ENCODE data around the gene ITGA11. TPM values are rescaled to one million over a fixed set of nuclear protein-coding genes. Genes with fewer than 3 reads are reported as not detected.

Gene ITGA11
- total RNA-seq, 1 donor from 2014 or later: 0.22 TPM

DNA sequence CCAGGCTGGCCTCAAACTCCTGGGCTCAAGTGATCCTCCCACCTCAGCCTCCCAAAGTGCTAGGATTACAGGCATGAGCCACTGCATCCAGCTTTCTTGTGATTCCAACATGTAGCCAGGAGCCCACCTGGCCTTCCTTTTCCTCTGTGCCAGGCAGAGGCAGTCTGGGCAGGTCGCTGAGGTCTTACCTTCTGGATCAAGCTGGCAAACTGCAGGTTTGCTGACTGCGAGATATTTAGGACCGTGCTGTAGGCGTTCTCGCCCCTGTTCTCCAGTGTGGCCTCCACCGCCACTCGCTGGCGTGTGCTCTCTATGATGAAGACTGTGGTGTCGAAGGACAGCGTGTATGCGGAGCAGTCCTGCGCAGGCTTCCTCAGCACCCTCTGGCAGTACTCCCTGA is 112.0 kb downstream of the ITGA11 start:
- H3K27ac Mint-ChIP-seq (ENCODE audit: unreplicated experiment): no peak overlapping the region
- H3K4me3 Mint-ChIP-seq (ENCODE audit: unreplicated experiment): no peak overlapping the region
- no peak for DNase-seq
- TF ChIP-seq, protein P1, sequence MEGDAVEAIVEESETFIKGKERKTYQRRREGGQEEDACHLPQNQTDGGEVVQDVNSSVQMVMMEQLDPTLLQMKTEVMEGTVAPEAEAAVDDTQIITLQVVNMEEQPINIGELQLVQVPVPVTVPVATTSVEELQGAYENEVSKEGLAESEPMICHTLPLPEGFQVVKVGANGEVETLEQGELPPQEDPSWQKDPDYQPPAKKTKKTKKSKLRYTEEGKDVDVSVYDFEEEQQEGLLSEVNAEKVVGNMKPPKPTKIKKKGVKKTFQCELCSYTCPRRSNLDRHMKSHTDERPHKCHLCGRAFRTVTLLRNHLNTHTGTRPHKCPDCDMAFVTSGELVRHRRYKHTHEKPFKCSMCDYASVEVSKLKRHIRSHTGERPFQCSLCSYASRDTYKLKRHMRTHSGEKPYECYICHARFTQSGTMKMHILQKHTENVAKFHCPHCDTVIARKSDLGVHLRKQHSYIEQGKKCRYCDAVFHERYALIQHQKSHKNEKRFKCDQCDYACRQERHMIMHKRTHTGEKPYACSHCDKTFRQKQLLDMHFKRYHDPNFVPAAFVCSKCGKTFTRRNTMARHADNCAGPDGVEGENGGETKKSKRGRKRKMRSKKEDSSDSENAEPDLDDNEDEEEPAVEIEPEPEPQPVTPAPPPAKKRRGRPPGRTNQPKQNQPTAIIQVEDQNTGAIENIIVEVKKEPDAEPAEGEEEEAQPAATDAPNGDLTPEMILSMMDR (IDR thresholded peaks at IDR 0.05; ENCODE audit: partially characterized antibody, unreplicated experiment): no peak
- H3K27me3 Mint-ChIP-seq (ENCODE audit: unreplicated experiment): peaks cover 3% of the 10 kb centered on the region
- peaks cover 2% of the 10 kb centered on the region for H3K9me3 Mint-ChIP-seq (ENCODE audit: unreplicated experiment)
- peaks cover 4% of the 10 kb centered on the region for H3K4me1 Mint-ChIP-seq (ENCODE audit: low read depth, unreplicated experiment)
- peaks cover 3% of the 10 kb centered on the region for H3K36me3 Mint-ChIP-seq (ENCODE audit: unreplicated experiment)

DNA sequence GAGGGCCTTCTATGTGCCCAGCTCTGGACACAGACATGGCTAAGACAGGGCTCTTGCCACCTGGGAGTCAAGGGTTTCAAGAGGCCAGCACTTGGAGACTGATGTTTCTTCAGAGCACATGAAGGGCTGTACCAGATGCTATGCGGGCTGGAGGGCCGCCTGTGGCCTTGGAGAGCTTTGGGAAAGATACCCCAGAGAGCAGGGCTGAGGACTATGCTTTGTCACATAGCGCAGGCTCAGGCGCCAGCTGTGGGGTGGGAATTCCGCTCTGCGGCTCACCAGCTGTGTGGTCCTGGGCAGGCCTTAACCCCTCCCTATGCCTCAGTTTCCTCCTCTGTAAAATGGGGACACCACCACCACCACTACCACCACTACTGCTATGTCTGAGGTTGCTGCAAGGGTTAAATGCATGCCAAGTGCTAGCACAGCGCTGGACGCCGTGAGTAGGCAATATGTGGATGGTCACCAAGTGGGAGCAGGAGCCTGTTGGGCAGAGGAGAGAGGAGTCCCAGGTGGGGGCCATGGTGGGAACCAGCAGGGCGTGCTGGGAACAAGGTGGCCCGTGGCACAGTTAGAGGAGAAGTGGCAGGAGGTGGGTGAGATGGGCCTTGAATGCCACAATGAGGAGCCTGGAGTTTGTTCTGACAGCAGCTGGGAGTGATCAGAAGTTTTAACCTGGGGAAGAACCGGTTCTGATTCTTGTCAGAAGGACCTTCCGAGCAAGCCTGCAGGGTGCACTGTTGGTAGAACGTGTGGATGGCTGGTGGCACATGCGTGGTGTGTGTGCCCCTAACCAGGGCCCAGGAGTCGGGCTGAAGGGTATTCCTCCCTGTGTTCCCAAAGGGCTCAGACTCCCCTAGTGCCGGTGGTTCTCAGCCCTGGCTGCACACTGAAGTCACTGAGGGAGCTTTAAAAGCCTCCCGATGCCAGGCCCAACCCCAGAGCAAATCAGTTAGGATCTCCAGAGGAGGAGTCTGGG is 112.7 kb downstream of the ITGA11 start:
- DNase-seq: no peak
- H3K27ac Mint-ChIP-seq (ENCODE audit: unreplicated experiment): no peak overlapping the region
- H3K4me1 Mint-ChIP-seq (ENCODE audit: low read depth, unreplicated experiment): peaks cover 11% of the 10 kb centered on the region
- TF ChIP-seq, protein P1 (IDR thresholded peaks at IDR 0.05; ENCODE audit: partially characterized antibody, unreplicated experiment): no peak
- H3K27me3 Mint-ChIP-seq (ENCODE audit: unreplicated experiment): peaks cover 3% of the 10 kb centered on the region
- no peak overlapping the region for H3K4me3 Mint-ChIP-seq (ENCODE audit: unreplicated experiment)
- H3K36me3 Mint-ChIP-seq (ENCODE audit: unreplicated experiment): peaks cover 3% of the 10 kb centered on the region
- H3K9me3 Mint-ChIP-seq (ENCODE audit: unreplicated experiment): peaks cover 2% of the 10 kb centered on the region

DNA sequence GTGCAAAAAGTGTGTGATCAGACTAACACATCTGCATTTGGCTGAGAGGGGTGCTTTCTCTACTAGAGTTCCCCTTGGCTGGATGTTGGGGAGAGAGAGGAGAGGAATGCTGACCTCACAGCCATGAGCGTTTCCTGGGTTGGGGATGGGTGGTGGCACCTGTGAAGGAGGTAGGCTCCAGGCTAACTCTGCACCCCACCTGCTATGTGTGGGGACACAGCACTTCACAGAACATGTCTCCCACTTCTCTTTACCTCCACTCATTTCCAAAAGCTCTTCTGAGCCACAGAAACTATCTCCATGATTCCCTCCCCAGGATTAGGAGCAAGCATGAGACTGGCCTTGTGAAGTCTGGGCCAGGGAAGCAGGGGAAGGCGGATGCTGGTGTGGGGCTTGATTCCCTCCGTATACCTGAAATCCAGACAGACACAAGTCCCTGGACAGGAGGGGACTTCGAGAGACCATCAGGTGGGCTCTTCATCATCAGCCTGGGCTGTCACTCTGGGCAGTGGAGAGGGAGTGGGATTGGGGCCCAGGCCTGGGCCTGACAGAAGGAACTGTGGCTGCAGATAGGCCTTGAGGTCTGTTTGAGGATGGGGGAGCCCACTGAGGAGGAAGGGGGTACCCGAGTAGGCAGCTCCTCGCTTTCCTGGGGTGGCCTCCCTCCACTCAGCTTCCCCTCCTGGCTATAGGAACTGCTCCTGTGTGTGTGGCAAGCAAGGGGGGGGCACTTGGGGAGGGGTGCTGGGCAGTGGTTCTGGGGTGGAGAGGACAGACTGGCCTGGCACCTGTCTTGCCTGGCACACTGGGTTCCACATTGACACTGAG is 113.7 kb downstream of the ITGA11 start:
- H3K27ac Mint-ChIP-seq (ENCODE audit: unreplicated experiment): no peak overlapping the region
- peaks cover 14% of the 10 kb centered on the region for H3K4me1 Mint-ChIP-seq (ENCODE audit: low read depth, unreplicated experiment)
- no peak for DNase-seq
- H3K4me3 Mint-ChIP-seq (ENCODE audit: unreplicated experiment): no peak overlapping the region
- peaks cover 3% of the 10 kb centered on the region for H3K36me3 Mint-ChIP-seq (ENCODE audit: unreplicated experiment)
- TF ChIP-seq, protein P1 (IDR thresholded peaks at IDR 0.05; ENCODE audit: partially characterized antibody, unreplicated experiment): no peak
- peaks cover 2% of the 10 kb centered on the region for H3K9me3 Mint-ChIP-seq (ENCODE audit: unreplicated experiment)
- peaks cover 3% of the 10 kb centered on the region for H3K27me3 Mint-ChIP-seq (ENCODE audit: unreplicated experiment)

DNA sequence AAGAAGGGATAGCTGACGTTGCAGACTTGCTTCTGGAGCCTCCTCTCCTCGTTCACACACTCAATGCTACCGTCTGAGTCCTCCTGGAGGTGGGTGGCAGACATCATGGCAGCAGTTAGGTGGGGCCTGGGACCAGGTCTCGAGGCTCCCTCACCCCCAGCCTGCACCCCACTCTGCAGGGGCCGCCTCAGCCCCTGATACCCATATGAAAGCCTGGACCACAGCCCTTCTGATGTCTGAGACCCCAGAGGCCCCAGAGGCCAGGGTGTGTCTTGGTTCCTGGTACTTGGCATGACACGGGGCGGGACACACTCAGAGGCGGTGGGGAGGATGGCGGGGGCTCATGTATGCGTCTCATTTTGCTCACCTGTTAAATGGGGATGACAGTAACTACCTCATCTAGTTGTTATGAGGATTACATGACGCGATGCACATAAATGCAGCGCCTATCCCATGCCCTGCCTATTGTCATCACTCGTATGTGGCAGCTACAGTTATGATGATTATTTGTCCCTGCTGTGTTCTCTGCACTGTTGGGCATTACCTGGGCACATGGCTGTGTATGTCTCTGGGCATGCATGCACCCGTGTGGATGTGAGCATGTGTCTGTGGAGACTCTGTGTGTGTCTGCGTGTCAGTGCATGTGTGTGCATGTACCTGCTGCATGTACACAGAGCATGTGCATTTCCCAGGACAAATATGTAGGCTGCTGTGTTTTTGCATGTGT is 114.5 kb downstream of the ITGA11 start:
- DNase-seq: no peak
- Mint-ChIP-seq H3K9me3 (ENCODE audit: unreplicated experiment) (peaks cover 2% of the 10 kb centered on the region), H3K4me3 (ENCODE audit: unreplicated experiment) (no peak overlapping the region), H3K4me1 (ENCODE audit: low read depth, unreplicated experiment) (peaks cover 22% of the 10 kb centered on the region), H3K27me3 (ENCODE audit: unreplicated experiment) (peaks cover 6% of the 10 kb centered on the region), H3K27ac (ENCODE audit: unreplicated experiment) (no peak overlapping the region), H3K36me3 (ENCODE audit: unreplicated experiment) (peaks cover 3% of the 10 kb centered on the region)
- TF ChIP-seq, protein P1 (IDR thresholded peaks at IDR 0.05; ENCODE audit: partially characterized antibody, unreplicated experiment): no peak
